Measurements from ENCODE around the gene TMEM234.
A peak's percentile ranks its signal among the peaks of the same experiment; 100 is the strongest.

Gene TMEM234

GRCh38 chr1:32239337-32239736 lies 17.2 kb upstream of the TMEM234 start:
- no peak for DNase-seq

- no peak for DNase-seq
These were observed 12.6 kb upstream of the TMEM234 start for GRCh38 chr1:32234792-32235191.

GRCh38 chr1:32232558-32233304 lies 10.6 kb upstream of the TMEM234 start:
- DNase-seq, result no peak

DNA sequence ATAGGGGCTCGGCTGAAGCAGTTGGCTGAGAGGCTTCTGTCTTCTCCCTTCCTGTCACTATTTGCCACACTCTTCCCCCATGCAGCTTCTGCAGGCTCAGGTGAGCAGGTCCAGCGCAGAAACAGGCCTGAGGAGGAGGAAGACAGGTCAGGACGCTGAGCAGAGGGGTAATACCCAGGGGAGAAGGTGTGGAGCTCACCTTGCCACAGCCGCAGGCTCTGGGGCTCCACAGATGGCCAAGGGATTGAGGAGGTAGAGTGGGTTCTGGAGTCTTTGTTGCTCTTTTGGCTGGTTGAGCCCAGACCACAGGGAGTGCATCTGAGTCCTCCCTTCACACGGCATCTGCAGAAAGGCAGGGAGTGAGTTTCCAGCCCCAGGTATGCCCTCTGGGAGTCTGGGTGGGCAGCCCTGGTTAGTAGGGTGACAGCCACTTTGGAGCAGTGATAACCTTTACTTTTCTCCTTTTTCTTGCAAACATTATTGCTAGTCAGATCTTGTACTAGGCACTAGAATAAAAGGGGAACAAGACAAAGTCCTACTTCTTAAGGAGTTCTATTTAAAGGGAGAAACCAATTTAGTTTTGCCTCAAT lies 9.8 kb upstream of the TMEM234 start:
- DNase-seq, result no peak

GRCh38 chr1:32228771-32229170 lies 6.6 kb upstream of the TMEM234 start:
- DNase-seq, result no peak

DNA sequence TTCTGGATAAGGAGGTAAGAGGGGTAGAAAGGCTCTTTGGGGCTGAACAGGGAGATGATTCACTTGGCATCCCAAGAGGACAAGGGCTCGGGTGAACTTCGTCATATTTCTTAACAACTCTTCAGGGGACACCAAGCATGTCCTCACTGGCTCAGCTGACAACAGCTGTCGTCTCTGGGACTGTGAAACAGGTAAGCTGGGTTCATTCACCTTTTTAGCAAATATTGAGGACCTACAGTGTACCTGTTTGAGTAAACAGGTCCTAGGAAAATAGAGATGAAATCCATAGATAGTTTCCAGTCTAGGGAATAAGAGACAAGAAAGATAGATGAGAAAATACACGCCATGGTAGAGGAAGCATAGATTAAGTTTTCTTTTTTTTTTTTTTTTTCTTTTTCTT lies 2.1 kb upstream of the TMEM234 start:
- no peak for DNase-seq

- DNase-seq, result no peak
These were observed 1.5 kb upstream of the TMEM234 start for GRCh38 chr1:32223683-32224082.

DNA sequence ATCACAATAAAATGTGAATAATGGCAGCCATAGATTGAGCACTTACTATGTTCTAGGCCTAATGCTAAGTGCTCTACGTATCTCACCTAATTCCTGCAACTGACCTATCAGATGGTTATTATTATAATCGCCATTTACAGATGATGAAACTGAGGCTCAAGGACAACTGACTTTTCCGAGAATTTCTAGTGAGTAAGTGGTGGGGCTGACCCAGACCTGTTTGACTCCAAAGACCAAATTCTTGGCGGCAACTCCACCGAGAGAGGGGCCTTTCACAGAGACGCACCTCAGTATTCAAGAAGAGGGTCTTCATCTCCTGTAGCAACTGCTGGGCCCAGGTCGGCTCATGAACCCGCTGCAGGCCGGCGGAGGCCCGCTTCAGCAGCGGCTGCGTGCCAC lies 573 bp downstream of the TMEM234 start:
- no peak for DNase-seq

GRCh38 chr1:32220746-32221580 lies 1.2 kb downstream of the TMEM234 start:
- no peak for DNase-seq

DNA sequence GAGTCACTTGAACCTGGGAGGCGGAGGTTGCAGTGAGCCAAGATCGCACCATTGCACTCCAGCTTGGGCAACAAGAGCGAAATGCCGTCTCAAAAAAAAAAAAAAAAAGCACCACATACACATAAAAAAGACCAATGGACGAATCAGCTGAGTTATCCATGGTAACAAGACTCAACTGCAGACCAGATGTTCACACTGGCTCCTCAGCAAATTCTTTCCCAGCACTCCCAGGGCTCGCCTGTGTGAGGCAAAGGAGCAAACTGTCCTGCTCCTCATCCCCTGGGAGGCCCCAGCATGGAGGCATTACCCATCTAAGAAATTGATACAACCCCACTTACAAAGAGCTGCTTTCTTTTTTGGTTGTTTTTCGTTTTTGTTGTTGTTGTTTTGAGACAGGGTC lies 3.1 kb downstream of the TMEM234 start:
- no peak for DNase-seq

DNA sequence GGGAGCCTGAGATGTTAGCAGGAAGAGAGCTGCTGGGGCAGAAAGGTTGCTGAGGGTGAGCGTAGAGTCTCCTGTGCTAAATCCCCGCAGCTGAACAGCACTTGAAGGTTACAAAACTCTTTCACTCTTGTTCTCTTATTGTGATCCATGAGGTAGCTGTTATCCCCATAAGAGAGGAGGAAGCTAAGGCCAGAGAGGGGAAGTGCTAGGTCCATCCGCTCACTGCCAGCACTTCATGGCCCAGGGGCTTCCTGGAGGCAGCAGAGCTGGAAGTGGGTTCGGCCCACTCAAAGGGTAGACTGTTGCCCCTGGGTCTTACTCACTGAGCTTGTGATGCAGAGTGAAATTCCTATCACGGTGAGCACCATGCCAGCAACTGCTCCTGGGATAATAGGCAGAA lies 5.6 kb downstream of the TMEM234 start:
- no peak for DNase-seq

DNA sequence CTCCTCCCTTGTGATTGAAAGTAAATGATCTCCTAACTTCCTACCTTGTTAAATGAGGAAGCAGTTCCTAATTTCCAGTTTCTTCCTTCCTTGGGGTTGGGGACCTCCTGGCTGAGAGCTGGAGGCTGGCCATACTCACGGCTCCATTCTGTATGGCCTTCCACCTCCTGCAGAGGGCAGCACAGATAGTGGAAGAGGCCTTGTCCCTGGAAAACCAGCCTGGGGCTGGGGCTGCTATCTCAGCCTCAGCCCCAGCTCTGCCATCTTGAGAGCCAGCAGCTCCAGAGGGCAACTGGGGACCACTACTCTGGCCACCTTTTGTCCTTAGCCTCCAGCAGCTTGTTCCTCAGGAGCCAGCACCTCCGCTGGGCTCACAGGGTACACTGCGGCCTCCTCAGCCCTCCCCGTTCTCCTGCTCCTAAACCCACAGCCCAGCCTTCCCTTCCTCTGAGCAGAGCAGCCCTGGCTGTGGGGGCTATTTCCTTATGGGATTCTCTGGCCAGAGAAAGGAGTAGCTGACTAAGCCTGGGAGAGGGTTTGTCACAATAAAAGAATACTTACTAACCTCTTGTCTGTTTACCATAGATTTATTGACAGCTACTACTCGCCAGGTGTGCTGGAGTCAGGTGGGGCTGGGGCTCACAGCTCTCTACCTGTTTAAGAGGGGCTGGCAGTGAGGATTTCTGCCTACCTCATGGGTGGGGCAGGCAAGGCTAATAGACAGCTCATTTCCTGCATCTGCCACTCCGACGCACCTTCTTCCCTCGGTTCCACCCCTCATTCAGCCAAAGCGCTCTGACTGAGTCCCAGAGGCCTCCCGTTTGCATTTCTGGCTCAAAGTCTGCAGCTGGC lies 6.3 kb downstream of the TMEM234 start:
- DNase-seq, result peak; percentile 15

DNA sequence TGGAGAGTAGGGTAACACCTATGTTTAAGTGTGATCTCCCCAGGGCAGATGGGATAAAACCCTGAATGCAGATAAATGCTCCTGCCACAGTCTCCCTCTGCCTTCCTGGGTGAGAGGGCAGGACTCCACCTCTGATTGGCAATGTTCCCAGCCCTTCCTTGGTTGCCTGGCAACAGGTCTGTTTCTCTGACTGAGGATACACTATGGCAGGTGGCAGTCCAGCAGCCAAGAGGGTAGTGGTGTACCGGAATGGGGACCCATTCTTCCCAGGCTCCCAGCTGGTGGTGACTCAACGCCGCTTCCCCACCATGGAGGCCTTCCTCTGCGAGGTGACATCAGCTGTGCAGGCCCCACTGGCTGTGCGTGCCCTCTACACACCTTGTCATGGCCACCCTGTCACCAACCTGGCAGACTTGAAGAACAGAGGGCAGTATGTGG lies 13.2 kb downstream of the TMEM234 start, which contains the start of gene DCDC2B:
TSS of gene DCDC2B (plus strand) at position 199 of the 438 bp plus-strand sequence. CDS start at position 204, 5 bp downstream.
- peak; percentile 85 for DNase-seq

- no peak for DNase-seq
These were observed 13.7 kb downstream of the TMEM234 start for GRCh38 chr1:32208469-32208868.

DNA sequence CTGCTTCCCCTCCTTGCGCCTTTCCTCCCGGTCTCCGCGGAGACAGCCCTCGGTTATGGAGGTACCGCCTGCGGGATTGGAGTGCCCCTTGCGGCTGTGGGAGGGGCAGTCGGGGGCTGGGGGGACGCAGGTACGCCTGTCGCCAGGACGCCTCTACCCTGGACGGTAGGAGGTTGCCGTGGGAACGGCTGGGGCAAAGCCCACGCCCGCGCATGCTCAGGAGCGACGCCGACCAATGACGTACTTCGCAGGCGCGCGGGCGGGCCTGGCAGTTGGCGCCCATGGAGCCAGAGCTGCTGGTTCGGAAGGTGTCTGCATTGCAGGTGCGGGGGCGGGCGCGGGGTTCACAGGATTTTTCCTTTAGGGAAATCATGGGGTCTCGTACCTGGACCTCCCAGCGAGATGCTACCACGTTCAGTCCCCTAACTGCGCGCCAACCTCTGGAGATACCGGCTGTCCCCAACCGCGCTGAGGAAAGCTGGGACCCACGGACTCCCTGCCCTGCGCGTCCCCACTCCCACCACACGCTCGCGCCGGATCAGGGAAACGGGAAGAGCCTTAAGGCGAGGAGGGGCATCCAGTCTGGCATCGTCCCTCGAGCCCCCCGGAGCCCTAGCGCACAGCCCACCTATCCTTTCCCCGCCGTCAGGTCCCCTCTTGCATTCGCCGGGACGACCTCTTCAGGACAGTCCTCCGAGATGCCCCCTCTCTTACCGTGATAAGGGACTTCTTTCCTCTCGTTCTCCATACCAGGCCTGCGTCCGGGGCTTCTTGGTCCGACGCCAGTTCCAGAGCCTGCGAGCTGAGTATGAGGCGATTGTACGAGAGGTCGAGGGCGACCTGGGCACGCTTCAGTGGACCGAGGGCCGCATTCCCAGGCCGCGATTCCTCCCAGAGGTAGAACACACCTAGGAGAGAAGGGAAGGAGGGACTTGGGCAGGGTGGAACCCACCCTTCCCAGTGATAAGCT lies 16.5 kb downstream of the TMEM234 start, which contains the start of gene IQCC:
TSS of gene IQCC (plus strand) at position 271 of the 970 bp plus-strand sequence. CDS start at position 282, 11 bp downstream.
- DNase-seq, result peak; percentile 88

GRCh38 chr1:32204943-32205361 lies 17.2 kb downstream of the TMEM234 start:
- DNase-seq, result no peak

- no peak for DNase-seq
These were observed 20.9 kb downstream of the TMEM234 start for GRCh38 chr1:32201011-32201855.

GRCh38 chr1:32200226-32201010 lies 21.7 kb downstream of the TMEM234 start, which contains the start of gene CCDC28B:
Gene CCDC28B (plus strand): TSS chr1:32200595. CDS start chr1:32201936, 1,341 bp downstream.
- no peak for DNase-seq

DNA sequence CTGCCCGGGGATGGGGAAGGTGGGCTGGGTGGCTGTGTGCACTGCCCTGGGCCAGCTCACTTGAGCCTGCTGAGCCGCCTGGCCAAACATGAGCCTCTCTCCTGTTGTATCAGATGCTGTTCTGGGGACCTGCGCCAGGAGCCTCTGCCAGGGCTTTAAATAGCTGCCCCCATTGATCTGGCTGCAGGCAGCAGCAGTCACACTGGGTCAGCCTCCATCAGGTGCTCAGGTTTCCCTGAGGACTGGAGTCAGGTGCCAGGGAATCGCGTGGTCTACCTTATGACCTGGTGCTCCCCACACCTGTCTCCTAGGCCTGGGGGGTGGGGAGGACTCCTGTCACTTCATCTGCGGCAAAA lies 22.5 kb downstream of the TMEM234 start:
- peak; percentile 45 for DNase-seq

Data from NCI-H2081 treated with DMSO at 0.1 percent for 48 hours (cell line).